HG03354 (cell line): Measurements from ENCODE around the gene CHRM1.

Experiments used
- ATAC-seq: cut with Tn5 transposase; IDR thresholded peaks from one replicate; pipeline ENCODE4 v1.9.1; 2021; ENCODE audit warnings: mild to moderate bottlenecking; ENCODE audit not compliant: unreplicated experiment, poor library complexity, severe bottlenecking

CHRM1 gene

DNA sequence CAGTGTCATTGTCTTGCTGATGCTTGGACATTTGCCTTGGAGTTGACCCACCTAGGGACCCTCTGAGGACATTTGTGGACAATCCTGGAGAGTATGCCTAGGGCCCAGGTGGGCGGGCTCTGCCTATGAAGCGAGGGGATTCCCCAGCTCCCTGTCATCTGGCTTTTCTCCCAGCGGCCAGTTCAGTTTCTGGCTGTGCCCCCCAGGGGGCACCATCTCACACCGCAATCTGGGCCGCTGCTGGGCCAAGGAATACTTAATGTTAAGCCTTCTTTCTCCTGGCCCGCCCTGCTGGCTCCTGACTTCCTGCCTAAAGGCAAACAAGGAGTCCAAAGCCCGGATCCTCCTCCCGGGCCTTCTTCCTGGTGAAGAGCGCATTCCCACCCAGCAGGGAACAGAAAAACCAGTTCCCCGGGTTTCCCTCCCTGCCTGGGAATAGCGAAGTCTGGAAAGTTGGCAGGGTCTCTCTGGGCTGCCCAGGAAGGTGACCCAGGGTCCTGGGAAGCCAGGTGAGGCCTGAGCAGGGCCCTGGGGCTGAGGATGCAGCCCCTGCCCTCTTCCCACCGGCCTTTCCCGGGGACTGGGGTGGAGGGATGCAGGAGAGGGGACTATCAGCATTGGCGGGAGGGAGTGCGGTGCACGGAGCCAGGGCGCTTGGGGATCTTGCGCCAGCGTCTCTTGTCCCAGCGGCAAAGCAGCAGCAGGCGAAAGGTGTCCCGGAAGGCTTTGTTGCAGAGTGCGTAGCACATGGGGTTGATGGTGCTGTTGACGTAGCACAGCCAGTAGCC is 11.9 kb downstream of the CHRM1 start:
- ATAC-seq: no peak

DNA sequence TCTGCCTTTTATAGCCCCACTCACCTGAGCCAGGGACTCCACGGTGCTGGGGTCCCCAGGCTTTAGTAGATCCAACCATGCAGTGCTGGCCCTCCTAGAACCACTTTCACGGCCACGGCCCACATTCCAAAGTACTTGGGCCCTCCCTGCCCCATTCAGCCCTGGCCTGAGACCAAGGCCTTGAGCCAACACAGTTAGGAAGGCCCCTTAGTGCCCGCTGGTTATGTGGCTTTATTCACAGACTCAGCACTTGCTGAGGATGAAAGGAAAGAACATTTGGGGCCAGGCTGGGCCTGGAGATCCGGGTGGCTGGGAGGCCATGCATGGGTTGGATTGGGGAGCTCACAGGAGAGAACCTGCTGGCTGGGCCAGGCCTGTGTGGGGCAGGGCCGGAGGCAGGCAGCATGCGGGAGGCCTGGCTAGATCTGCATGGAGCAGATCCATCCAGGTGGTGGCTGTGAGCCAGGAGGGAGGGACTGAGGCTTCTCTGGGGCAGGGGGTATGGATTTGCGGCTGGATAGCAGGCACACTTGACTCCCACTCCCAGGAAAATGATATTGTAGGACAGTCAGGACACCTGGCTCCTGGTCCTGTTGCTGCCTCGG is 12.6 kb downstream of the CHRM1 start:
- ATAC-seq: no peak

DNA sequence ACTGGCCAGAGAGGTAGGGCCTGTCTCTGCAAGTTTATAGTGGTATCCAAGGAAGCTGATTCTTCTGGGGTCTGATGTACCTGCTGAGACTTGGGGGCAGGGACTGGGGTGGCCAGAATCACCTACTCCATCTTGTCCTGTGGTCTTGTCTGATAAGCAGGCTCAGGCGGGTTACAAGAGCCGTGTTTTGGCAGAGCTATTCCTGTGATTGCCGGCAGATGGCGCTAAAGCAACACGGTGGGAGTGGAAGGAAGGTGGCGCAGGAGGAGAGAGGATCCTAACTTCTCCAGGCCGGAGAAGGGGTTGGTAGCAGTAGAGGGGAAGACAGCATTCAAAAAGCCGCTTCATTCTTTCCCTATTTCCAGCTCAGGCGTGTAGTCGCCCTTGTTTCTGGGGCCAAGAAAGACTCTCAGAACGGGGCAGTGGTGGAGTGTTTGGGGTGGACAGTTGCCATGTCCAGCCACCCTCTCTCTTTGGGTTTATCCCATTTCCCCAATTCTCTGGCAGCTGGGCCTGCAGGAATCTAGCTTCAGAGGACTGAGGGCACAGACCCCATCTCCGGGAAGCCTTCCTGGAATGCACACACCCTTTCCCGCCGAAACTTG is 15.1 kb downstream of the CHRM1 start:
- ATAC-seq: peak; percentile 55

DNA sequence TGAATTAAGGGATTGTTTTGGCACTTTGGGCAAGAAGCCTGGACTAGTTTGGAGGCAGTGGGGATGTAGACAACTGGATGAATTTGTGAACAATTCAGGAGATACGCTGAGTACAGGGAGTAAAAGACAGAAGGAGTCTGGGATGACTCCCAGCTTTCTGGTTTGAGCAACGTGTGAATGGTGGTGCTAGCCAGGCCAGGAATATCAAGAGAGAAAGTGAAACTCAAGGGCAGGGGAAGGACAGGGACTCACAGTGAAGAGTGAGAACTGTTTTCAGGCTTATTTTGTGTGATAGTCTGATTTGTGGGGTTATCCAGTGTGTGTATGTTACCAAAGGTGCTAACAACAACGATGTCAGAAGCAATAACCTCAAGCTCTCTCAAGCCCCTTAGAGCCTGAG is 15.9 kb downstream of the CHRM1 start:
- no peak for ATAC-seq

DNA sequence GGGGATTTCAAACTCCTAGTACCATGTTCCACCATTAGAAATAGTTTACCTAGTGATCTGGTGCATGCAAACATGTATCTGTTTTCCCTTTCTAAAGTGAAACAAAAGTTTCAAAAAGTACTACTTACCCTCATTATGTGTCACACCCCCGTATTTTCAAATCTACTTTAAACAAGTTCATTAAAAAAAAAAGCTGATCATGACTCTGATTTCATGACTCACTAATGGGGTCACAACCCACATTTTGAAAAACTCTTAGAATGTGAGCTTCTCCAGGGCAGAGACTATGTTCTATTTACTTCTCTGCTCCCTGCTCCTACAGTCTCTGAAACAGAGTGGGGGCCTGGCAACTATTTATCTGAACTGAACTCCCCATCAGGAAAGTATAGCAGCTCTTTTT is 18.2 kb downstream of the CHRM1 start:
- no peak for ATAC-seq

DNA sequence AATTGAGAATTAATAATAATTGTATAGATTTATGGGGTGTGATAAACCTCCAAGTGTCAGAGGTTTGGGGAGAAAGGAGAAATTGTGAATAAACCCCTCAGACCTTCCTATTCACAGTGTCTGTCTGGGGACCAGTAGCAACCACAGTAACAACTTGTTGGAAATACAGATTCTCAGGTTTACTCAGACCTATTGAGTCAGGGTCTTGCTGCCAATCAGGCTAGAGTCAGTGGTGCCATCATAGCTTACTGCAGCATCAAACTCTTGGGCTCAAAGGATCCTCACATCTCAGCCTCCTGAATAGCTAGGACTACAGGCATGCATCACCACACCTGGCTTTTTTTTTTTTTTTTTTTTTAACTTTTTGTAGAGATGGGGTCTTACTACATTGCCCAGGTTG is 23.1 kb downstream of the CHRM1 start:
- ATAC-seq: no peak

DNA sequence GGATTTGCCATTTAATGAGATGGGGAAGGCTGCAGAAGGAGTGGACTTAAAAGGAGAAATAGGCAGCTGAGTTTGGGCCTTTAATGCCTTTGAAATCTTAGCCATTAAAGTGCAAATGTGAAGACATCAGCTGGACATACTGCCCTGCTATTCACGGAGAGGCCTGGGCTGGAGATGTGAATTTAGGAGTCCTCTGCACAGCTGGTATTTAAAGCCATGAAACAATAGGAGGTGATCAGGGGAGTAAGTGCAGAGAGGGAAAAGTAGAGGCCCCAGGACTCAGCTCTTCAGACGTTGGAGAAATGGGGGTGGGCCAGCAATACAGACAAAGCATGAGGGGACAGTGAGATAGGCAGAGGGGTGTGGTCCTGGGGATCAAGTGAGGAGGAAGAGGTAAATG is 23.9 kb downstream of the CHRM1 start:
- ATAC-seq: no peak

DNA sequence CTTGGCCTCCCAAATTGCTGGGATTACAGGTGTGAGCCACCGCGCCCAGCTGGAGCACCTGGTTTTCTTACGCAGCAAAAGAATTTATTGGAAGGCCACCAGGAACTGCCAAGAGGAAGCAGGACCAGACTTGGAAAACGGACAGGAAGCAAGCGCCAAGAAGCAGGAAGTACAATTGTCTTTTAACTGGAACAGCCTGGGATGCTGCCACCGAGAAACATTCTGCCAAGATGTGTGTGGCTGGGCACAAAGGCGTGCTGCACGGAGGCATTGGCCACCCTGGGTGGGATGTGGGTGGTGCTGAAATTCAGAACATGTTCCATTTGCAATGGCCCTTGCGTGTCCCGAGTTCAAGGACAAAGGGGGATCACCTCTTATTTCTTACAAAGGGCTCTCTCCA is 25.1 kb downstream of the CHRM1 start:
- no peak for ATAC-seq

DNA sequence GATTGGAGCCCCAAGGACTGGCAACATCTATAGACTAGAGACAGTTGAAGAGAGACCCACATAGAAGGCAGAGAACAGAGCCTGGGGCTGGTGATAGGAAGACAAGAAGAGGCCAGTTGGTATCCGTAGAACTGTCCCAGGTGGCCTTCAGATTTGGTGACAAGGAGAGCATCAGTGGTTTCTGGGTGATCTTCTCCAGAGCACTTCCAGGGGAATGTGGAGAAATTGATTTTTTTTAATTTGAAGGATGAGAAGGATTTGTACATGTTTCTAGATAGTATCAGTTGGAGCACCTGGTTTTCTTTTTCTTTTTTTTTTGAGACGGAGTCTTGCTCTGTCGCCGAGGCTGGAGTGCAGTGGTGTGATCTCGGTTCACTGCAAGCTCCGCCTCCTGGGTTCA is 25.7 kb downstream of the CHRM1 start:
- no peak for ATAC-seq

DNA sequence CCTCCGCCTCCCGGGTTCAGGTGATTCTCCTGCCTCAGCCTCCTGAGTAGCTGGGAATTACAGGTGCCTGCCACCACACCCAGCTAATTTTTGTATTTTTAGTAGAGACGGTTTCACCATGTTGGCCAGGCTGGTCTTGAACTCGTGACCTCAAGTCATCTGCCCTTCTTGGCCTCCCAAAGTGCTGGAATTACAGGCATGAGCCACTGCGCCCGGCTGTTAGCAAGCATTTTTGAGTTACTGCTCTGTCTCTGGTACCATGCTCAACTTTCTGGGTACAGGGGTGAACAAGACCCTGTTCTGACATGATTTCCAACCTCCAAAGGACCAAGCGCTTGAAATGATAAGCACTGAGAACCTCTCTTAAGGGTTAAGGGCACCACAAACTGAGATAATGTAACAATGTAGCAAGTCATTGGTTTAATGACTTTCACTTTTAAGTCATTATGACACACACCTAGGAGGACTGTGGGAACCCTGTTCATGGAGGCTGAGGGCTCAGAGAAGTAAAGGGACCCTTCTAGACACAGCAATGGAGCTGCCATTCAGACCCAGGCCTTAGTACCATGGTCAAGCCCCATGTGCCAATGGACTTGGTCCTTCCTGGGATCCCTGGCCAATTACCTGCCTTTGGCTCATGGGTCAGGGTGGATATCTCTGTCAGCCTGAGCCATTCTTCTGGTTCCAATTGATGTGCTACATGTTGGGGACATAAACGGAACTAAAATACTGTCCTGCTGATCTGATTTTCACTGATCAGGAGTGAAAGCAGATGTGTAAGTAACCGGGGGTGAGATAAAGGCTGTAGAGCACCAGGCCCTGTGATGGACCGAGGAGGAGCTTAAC is 28.9 kb downstream of the CHRM1 start:
- ATAC-seq: no peak

DNA sequence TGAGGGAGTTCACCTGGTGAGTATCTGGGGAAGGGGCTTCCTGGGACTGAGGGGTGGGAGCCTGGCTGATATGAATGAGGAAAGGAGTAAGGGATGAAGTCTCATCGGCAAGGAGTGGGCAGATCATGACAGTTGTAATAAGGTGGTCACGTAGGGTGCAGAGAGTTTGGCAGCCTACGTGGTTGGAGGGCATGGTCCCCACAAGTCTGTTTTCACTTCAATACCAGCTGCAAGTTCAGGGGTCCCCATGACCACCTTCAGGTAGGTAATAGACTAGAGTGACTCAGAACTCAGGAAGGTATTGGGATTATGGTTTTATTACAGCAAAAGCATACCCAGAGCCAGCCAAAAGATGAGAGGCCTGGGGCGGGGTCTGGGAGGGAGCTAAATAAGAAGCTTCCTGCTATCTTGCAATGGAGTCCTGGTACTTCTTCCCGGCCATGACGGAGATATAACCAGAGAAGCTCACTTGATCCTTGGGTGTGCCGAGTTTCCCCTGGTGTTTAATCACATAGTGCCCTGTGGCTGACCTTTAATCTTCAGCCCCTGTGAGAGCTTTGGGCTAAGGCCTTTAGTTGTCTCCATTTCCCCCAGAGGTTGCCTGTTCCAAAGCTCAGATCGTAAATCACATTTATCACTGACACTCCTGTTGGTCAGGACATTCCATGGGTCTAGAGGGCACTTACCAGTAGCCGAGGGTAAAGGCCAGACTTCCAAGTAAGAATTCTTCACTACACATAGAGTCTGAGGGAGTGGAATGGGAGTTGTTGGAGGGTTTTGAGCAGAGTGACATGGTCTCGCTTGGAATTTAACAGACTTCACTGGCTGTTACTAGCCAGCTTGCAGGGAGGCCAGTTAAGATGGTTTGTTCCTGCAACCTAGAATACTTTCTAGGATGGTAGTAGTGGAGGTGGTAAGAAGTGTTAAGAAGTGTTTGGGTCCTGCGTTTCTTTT is 31.4 kb downstream of the CHRM1 start:
- no peak for ATAC-seq

DNA sequence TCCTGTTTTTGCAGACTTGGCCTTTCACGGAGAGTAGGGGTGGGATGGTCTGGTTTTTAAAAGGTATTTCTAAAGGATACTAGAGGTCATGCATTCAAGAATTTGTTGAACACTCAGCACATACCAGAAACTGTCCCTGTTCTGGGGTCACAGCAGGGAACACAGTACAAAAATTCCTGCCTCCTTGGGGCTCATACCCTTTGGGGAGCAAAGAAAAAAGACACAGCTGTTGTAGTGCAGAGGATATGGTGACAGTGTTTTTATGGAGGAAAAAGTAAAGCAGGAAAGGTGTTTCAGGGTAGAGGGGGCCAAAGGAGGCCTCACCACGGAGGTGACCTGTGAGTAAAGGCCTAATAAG is 32.1 kb downstream of the CHRM1 start:
- ATAC-seq: no peak

DNA sequence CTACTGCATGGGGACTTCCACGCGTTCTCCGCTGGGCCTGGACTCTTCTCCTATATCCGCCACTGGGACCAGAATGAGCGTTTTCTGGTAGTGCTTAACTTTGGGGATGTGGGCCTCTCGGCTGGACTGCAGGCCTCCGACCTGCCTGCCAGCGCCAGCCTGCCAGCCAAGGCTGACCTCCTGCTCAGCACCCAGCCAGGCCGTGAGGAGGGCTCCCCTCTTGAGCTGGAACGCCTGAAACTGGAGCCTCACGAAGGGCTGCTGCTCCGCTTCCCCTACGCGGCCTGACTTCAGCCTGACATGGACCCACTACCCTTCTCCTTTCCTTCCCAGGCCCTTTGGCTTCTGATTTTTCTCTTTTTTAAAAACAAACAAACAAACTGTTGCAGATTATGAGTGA is 32.8 kb downstream of the CHRM1 start:
- ATAC-seq: no peak

DNA sequence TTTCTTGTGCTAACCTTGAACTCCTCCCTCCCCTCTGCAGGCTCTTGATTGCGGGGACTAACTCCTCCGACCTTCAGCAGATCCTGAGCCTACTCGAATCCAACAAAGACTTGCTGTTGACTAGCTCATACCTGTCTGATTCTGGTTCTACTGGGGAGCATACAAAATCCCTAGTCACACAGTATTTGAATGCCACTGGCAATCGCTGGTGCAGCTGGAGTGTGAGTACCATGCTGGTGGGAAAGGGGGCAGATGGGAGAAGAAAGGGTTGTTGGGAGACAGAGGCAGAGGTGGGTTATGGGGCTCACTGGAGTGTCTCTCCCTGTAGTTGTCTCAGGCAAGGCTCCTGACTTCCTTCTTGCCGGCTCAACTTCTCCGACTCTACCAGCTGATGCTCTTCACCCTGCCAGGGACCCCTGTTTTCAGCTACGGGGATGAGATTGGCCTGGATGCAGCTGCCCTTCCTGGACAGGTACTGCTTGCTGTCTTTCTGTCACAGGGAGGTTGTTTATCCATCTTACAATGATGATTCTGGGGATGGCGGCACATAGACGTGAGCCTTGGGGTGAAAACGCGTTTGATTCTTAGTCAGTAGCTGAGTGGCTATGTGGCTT is 35.9 kb downstream of the CHRM1 start:
- no peak for ATAC-seq

DNA sequence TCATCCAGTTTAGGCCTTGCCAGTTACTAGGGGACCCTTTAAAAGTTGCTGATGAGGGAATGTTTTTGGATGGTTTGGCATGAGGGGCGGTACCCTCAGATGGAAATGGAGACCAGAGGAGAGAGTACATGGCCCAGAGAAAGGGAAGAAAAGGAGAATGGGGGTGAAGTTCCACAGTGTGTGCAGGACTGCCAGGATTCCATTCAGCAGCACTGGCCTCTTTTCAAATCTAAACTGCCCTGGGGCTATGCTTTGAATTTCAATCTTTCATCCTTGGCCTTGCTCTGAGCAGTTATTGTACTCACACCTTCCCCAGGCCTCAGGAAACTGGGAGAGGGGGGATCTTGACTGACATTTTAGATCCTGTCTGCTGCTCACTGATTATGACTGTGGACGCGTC is 37.5 kb downstream of the CHRM1 start:
- no peak for ATAC-seq

DNA sequence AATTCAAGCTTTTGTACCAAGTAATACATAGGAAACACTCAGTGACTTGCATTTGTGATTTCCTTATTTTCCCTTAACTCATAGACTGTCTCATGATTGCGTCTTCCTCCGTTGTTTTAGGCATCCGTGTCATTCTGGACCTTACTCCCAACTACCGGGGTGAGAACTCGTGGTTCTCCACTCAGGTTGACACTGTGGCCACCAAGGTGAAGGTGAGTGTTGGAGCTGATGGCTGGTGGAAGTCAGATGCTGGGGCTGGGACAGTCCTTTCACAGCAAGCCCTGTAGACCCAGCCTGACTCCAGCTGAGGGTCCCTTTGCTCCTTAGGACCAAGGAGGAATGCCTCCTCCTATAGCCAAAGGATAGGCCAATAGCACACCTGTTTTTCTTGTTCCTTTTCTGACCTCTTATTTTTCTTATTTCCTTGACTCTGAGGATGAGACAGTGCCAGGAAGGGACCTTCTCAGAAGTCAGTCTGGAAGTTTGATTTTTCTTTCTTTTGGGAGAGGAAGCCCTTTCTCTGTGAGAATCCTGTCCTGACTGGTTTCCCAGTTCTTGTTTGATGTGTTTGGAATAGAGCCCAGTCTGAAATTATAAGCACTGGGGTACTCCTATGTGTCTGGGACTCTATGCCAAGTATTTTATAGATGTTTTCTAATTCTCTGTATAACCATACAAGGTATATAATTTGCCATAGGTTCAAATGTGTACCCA is 38.2 kb downstream of the CHRM1 start:
- no peak for ATAC-seq

DNA sequence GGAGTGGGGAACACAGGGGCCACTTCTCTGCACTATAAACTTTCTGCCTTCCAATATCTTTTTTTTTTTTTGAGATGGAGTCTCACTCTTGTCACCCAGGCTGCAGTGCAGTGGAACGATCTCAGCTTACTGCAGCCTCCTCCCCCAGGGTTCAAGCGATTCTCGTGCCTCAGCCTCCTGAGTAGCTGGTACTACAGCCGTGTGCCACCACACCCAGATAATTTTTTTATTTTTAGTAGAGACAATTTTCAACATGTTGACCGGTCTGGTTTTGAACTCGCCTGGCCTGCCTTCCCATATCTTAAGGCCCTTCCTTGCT is 38.8 kb downstream of the CHRM1 start:
- no peak for ATAC-seq

DNA sequence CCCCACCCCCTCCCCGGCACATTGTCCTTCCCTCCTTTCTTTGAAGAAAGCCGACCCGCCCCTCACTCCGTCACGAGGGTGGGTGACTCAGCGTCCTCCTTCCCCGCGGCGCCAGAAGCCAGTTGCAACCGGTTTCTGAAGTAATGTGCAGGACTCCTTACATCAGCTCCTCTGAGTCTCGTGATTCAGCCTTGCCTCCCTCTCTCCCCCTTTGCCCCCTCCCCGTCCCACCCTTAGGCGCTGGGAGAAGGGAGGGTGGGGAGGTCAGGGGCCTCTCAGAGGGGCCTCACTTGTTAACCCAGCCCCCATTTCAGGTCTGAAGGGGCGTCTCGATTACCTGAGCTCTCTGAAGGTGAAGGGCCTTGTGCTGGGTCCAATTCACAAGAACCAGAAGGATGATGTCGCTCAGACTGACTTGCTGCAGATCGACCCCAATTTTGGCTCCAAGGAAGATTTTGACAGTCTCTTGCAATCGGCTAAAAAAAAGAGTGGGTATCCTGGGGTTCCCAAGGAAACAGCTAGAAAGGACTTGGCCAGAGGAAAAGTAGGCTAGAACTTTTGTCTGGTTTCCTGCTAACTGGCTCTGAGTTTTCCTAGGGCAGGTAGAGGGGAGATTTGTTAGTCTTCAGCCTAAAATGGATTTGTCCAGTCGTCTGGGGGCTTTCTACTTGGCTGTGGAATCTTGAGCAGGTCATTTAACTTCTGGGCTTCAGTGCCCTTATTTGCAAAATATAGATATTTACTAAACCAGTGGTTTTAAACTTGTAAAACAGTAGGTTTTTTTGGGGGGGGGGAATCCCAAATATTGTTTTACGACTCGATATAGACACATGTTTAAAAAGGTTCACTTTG is 39.4 kb downstream of the CHRM1 start:
- peak; percentile 55 for ATAC-seq
